GM19397 (cell line): ENCODE measurements around the gene CIAO1.
A peak's percentile ranks its signal among the peaks of the same experiment; 100 is the strongest.
"Not testable (repeated sequence)": the region's sequence is repeated elsewhere in the genome, so short reads cannot be mapped to it uniquely, and the experiment has no call there.

Experiments used
- ATAC-seq: cut with Tn5 transposase; IDR thresholded peaks from one replicate; pipeline ENCODE4 v1.9.1; 2021; ENCODE audit warnings: mild to moderate bottlenecking, moderate library complexity; ENCODE audit not compliant: unreplicated experiment

Gene CIAO1

GRCh38 chr2:96274355-96275056, 8.5 kb downstream of the CIAO1 start:
- no peak for ATAC-seq

GRCh38 chr2:96276787-96277499, 10.9 kb downstream of the CIAO1 start:
- no peak for ATAC-seq

- no peak for ATAC-seq
These were observed 21.3 kb downstream of the CIAO1 start for GRCh38 chr2:96287273-96287856.

GRCh38 chr2:96291751-96292150, 25.7 kb downstream of the CIAO1 start:
- no peak for ATAC-seq

- not testable (repeated sequence) for ATAC-seq
These were observed 28.2 kb downstream of the CIAO1 start for GRCh38 chr2:96294271-96294670.

- ATAC-seq = no peak
These were observed 30.9 kb downstream of the CIAO1 start for GRCh38 chr2:96296925-96297324.

GRCh38 chr2:96301865-96302264, 35.8 kb downstream of the CIAO1 start:
- ATAC-seq = no peak

GRCh38 chr2:96304606-96305005, 38.6 kb downstream of the CIAO1 start:
- no peak for ATAC-seq

- peak; percentile 88 for ATAC-seq
These were observed 39.3 kb downstream of the CIAO1 start, which contains the start of gene SNRNP200 for GRCh38 chr2:96305091-96305978. Gene SNRNP200, minus strand, starts transcription at chr2:96305546. Its CDS starts 109 bp downstream, at chr2:96305437.

GRCh38 chr2:96305979-96306308, 39.9 kb downstream of the CIAO1 start:
- no peak for ATAC-seq

- ATAC-seq = no peak
These were observed 40.3 kb downstream of the CIAO1 start for GRCh38 chr2:96306370-96306769.

GRCh38 chr2:96308248-96308647, 42.2 kb downstream of the CIAO1 start:
- no peak for ATAC-seq

- ATAC-seq = no peak
These were observed 49.0 kb downstream of the CIAO1 start for GRCh38 chr2:96315005-96315399.

- no peak for ATAC-seq
These were observed 49.5 kb downstream of the CIAO1 start for GRCh38 chr2:96315400-96316071.

- ATAC-seq = no peak
These were observed 51.0 kb downstream of the CIAO1 start for GRCh38 chr2:96316999-96317398.

GRCh38 chr2:96317584-96317997, 51.6 kb downstream of the CIAO1 start:
- ATAC-seq = no peak

GRCh38 chr2:96318723-96319122, 52.7 kb downstream of the CIAO1 start:
- ATAC-seq = no peak

GRCh38 chr2:96319396-96319795, 53.4 kb downstream of the CIAO1 start:
- ATAC-seq = no peak

- ATAC-seq = no peak
These were observed 54.3 kb downstream of the CIAO1 start for GRCh38 chr2:96320326-96320725.
